GM23338 (cell line): ENCODE results near the gene COL18A1. TPM values are rescaled to one million over a fixed set of nuclear protein-coding genes. Genes with fewer than 3 reads are reported as not detected.

Experiments used
- ATAC-seq: fragments of 200-7000 bp; cut with Tn5 transposase; 3 replicates; pipeline ENCODE4 v1.9.1; 2020
- DNase-seq: peaks from one replicate; pipeline ENCODE4 v3.0.0-alpha.2; 2015; ENCODE audit warnings: low spot score
- H2AFZ ChIP-seq: fragments of 200-600 bp; sonication (generic); 2 replicates; pipeline ENCODE4 v1.8.0; 2016; ENCODE audit warnings: antibody characterized with exemption, mild to moderate bottlenecking, moderate library complexity
- H3F3A ChIP-seq: fragments of 200-600 bp; sonication (generic); replicated peaks from 2 replicates; pipeline ENCODE4 v1.8.0; 2017; ENCODE audit warnings: antibody characterized with exemption, mixed run types, low read depth
- H3K27ac ChIP-seq: fragments of 200-600 bp; sonication (generic); 2 replicates; pipeline ENCODE4 v1.6.1; 2016; ENCODE audit warnings: low read depth
- H3K27me3 ChIP-seq: fragments of 200-600 bp; sonication (generic); 2 replicates; pipeline ENCODE4 v1.8.0; 2016; ENCODE audit warnings: mild to moderate bottlenecking, mixed run types, moderate library complexity; ENCODE audit not compliant: insufficient read depth
- H3K36me3 ChIP-seq: fragments of 200-600 bp; sonication (generic); 2 replicates; pipeline ENCODE4 v1.8.0; 2016; ENCODE audit warnings: mild to moderate bottlenecking; ENCODE audit not compliant: insufficient read depth
- H3K4me1 ChIP-seq: fragments of 200-600 bp; sonication (generic); 2 replicates; pipeline ENCODE4 v1.8.0; 2016; ENCODE audit warnings: mild to moderate bottlenecking, moderate library complexity; ENCODE audit not compliant: insufficient read depth
- H3K4me2 ChIP-seq: fragments of 200-600 bp; sonication (generic); 2 replicates; pipeline ENCODE4 v1.7.1; 2017; ENCODE audit warnings: mixed run types
- H3K4me3 ChIP-seq: fragments of 200-600 bp; sonication (generic); 2 replicates; pipeline ENCODE4 v1.6.1; 2016; ENCODE audit warnings: mixed run types
- H3K79me2 ChIP-seq: fragments of 200-600 bp; sonication (generic); replicated peaks from 2 replicates; pipeline ENCODE4 v1.8.0; 2017; ENCODE audit warnings: mild to moderate bottlenecking; ENCODE audit not compliant: insufficient read depth
- H3K9me2 ChIP-seq: fragments of 200-600 bp; sonication (generic); 2 replicates; pipeline ENCODE4 v1.8.0; 2017; ENCODE audit not compliant: insufficient read depth
- H4K20me1 ChIP-seq: fragments of 200-600 bp; sonication (generic); replicated peaks from 2 replicates; pipeline ENCODE4 v1.8.0; 2017; ENCODE audit warnings: mild to moderate bottlenecking; ENCODE audit not compliant: insufficient read depth
- H3K27ac Mint-ChIP-seq: 2 replicates; pipeline ENCODE4 v1.8.0; 2020; ENCODE audit warnings: inconsistent platforms, mild to moderate bottlenecking, moderate library complexity, mixed read lengths
- H3K27me3 Mint-ChIP-seq: 3 replicates; pipeline ENCODE4 v1.8.0; 2022; ENCODE audit warnings: low read depth, mild to moderate bottlenecking, moderate library complexity, mixed read lengths, inconsistent platforms; ENCODE audit not compliant: insufficient read depth, poor library complexity
- H3K36me3 Mint-ChIP-seq: 3 replicates; pipeline ENCODE4 v1.8.0; 2021; ENCODE audit warnings: low read depth, mild to moderate bottlenecking, inconsistent platforms, moderate library complexity, mixed read lengths
- H3K4me1 Mint-ChIP-seq: 3 replicates; pipeline ENCODE4 v1.8.0; 2020; ENCODE audit warnings: mild to moderate bottlenecking, inconsistent platforms, mixed read lengths
- H3K4me3 Mint-ChIP-seq: 3 replicates; pipeline ENCODE4 v1.8.0; 2021; ENCODE audit warnings: moderate library complexity, mild to moderate bottlenecking, inconsistent platforms, mixed read lengths
- H3K9me3 Mint-ChIP-seq: 3 replicates; pipeline ENCODE4 v1.8.0; 2020; ENCODE audit warnings: moderate library complexity, mild to moderate bottlenecking, inconsistent platforms, mixed read lengths
- CREB1 ChIP-seq: fragments of 250-450 bp; sonication (Bioruptor Pico); IDR thresholded peaks from 2 replicates; pipeline ENCODE4 v1.5.0; 2020; ENCODE audit warnings: low read depth, mild to moderate bottlenecking, moderate library complexity
- CTCF ChIP-seq, 2 experiments: fragments of 200-600 bp in 1 of 2; sonication (generic) in 1 of 2; conservative IDR thresholded peaks; 2 replicates each; pipeline versions ENCODE4 v1.5.1 to v1.6.1; 2016 to 2017; ENCODE audit warnings: antibody characterized with exemption in 2 of 2, low read depth in 2 of 2, mild to moderate bottlenecking in 2 of 2, moderate library complexity in 1 of 2
- EZH2 ChIP-seq: fragments of 200-600 bp; sonication (generic); IDR thresholded peaks from one replicate; pipeline ENCODE4 v1.8.0; 2017; ENCODE audit warnings: antibody characterized with exemption, mild to moderate bottlenecking, low read depth; ENCODE audit not compliant: unreplicated experiment
- EZH2phosphoT487 ChIP-seq: fragments of 200-600 bp; sonication (generic); IDR thresholded peaks from one replicate; pipeline ENCODE4 v1.8.1; 2018; ENCODE audit warnings: antibody characterized with exemption; ENCODE audit not compliant: unreplicated experiment
- JUNB ChIP-seq: IDR thresholded peaks from one replicate; pipeline ENCODE4 v1.6.1; 2016; ENCODE audit warnings: antibody characterized with exemption; ENCODE audit not compliant: unreplicated experiment
- NANOG ChIP-seq: IDR thresholded peaks from 2 replicates; pipeline ENCODE4 v1.6.1; 2016; ENCODE audit warnings: antibody characterized with exemption, borderline replicate concordance
- POLR2AphosphoS5 ChIP-seq: IDR thresholded peaks from 2 replicates; pipeline ENCODE4 v1.6.1; 2016; ENCODE audit warnings: antibody characterized with exemption, low read depth
- REST ChIP-seq: IDR thresholded peaks from one replicate; pipeline ENCODE4 v1.6.1; 2018; ENCODE audit warnings: antibody characterized with exemption; ENCODE audit not compliant: unreplicated experiment
- ZNF114 ChIP-seq: fragments of 250-450 bp; sonication (Bioruptor Pico); IDR thresholded peaks from 2 replicates; pipeline ENCODE4 v1.5.0; 2020; ENCODE audit warnings: mild to moderate bottlenecking, moderate library complexity
- ZNF331 ChIP-seq: fragments of 250-450 bp; sonication (Bioruptor Pico); IDR thresholded peaks from 2 replicates; pipeline ENCODE4 v1.5.0; 2020; ENCODE audit warnings: low read depth, mild to moderate bottlenecking, moderate library complexity
- polyA plus RNA-seq: library from polyadenylated mRNA; unstranded; fragments of >200 nt; fragmentation: Nextera tagmentation; extraction: Ambion mirVana; gene quantifications from 2 replicates; pipeline ENCODE4 v1.2.1, GENCODE V29; 2016
- total RNA-seq: library from RNA; depleted of rRNA; stranded (reverse); fragments of >200 nt; shearing (Covaris generic); gene quantifications from 2 replicates; pipeline ENCODE4 v1.2.3, GENCODE V29; 2014

The COL18A1 gene
- total and polyA plus RNA-seq, 2 experiments from 2014 or later: 38.4 to 430 TPM

- no peak overlapping the region for H3K4me2 ChIP-seq
- Mint-ChIP-seq H3K27me3 (peaks cover 2% of the 10 kb centered on the region), H3K27ac (no peak overlapping the region; the same call in 1 of the 2 replicates), H3K4me1 (peaks cover 7% of the 10 kb centered on the region; the same call in 2 of the 3 replicates), H3K9me3 (peaks cover 3% of the 10 kb centered on the region; the same call in 1 of the 3 replicates), H3K36me3 (peaks cover 19% of the 10 kb centered on the region), H3K4me3 (no peak overlapping the region)
- peaks cover 7% of the 10 kb centered on the region; the same call in 1 of the 2 replicates for H3K9me2 ChIP-seq
- peaks cover 13% of the 10 kb centered on the region; the same call in 1 of the 2 replicates for H4K20me1 ChIP-seq
- TF ChIP-seq ZNF331: no peak
- no peak for TF ChIP-seq NANOG
- TF ChIP-seq CTCF (conservative IDR thresholded peaks at IDR 0.05; ENCODE audit: low read depth in 2 of 2): no peak
- peaks cover 16% of the 10 kb centered on the region for H3F3A ChIP-seq
- H3K4me3 ChIP-seq: no peak overlapping the region
- H3K27me3 ChIP-seq: no peaks in the 10 kb centered on the region
- H3K4me1 ChIP-seq: no peaks in the 10 kb centered on the region
- ATAC-seq (peak; percentile 43), DNase-seq (no peak)
- no peaks in the 10 kb centered on the region for H3K36me3 ChIP-seq
- H3K79me2 ChIP-seq: peaks cover 55% of the 10 kb centered on the region
- no peak overlapping the region for H3K27ac ChIP-seq
- no peak overlapping the region for H2AFZ ChIP-seq
Observed at GRCh38 chr21:45454926-45455673, 50.1 kb downstream of the COL18A1 start.

- Histone ChIP-seq H3K4me1 (no peaks in the 10 kb centered on the region), H4K20me1 (peaks cover 13% of the 10 kb centered on the region; the same call in 1 of the 2 replicates), H3F3A (peaks cover 16% of the 10 kb centered on the region), H3K36me3 (no peaks in the 10 kb centered on the region), H3K9me2 (peaks cover 7% of the 10 kb centered on the region; the same call in 1 of the 2 replicates), H2AFZ (no peak overlapping the region), H3K4me3 (no peak overlapping the region), H3K4me2 (no peak overlapping the region), H3K27ac (no peak overlapping the region), H3K27me3 (no peaks in the 10 kb centered on the region), H3K79me2 (peaks cover 58% of the 10 kb centered on the region)
- Mint-ChIP-seq H3K36me3 (peaks cover 26% of the 10 kb centered on the region), H3K9me3 (peaks cover 3% of the 10 kb centered on the region; the same call in 1 of the 3 replicates), H3K4me1 (peaks cover 11% of the 10 kb centered on the region; the same call in 2 of the 3 replicates), H3K4me3 (no peak overlapping the region), H3K27ac (no peak overlapping the region; the same call in 1 of the 2 replicates), H3K27me3 (peaks cover 2% of the 10 kb centered on the region)
- DNase-seq: no peak
- ATAC-seq: no peak
- TF ChIP-seq ZNF114 (CRISPR knock-in tag): no peak
- TF ChIP-seq JUNB: no peak
- TF ChIP-seq CREB1 (CRISPR knock-in tag): no peak
- no peak for TF ChIP-seq EZH2phosphoT487
- no peak for TF ChIP-seq ZNF331
- TF ChIP-seq NANOG: no peak
- no peak for TF ChIP-seq POLR2AphosphoS5
- no peak for TF ChIP-seq EZH2
- TF ChIP-seq REST: no peak
Observed at GRCh38 chr21:45455674-45456583, 51.0 kb downstream of the COL18A1 start.
